Endothelial cell of umbilical vein (primary cell): ENCODE measurements around the gene ELP4. TPM values are rescaled to one million over a fixed set of nuclear protein-coding genes. Genes with fewer than 3 reads are reported as not detected.

ENCODE experiments used
- BruUV-seq: library from RNA; stranded (reverse); fragments of 400-500 nt; replicated peaks from 2 replicates; lab custom pipeline; 2021; lab: Mats Ljungman, UMichigan
- CTCF ChIA-PET: fragments of 300-600, 350-600 bp; sonication (Branson Sonifier 250); formaldehyde crosslinking; loops from one replicate; lab custom pipeline; 2021; ENCODE audit warnings: antibody characterized with exemption, inconsistent platforms; lab: Charles Lee
- POLR2A ChIA-PET: fragments of 300-600, 350-600 bp; sonication (Branson Sonifier 250); formaldehyde crosslinking; loops from one replicate; lab custom pipeline; 2021; ENCODE audit warnings: antibody characterized with exemption, inconsistent platforms; lab: Charles Lee
- DNase-seq: peaks from one replicate; pipeline ENCODE4 v3.0.0-alpha.2; 2011; ENCODE audit warnings: low read depth, low spot score
- FAIRE-seq: peaks from 2 replicates; lab custom pipeline; 2011; peaks lifted over from hg19 to GRCh38; lab: Jason Lieb, UNC
- H2AFZ ChIP-seq: 2 replicates; pipeline ENCODE4 v1.6.0; 2012; ENCODE audit warnings: low read depth, low read length, control low read depth, inconsistent platforms
- H3K27ac ChIP-seq: 2 replicates; pipeline ENCODE4 v1.5.1; 2011; ENCODE audit warnings: low read depth, mild to moderate bottlenecking, control low read depth, low read length, moderate library complexity; ENCODE audit not compliant: insufficient read depth
- H3K27me3 ChIP-seq, 2 experiments: 2 replicates each; pipeline versions ENCODE4 v1.6.0 to v1.6.1; 2011; ENCODE audit warnings: low read length in 2 of 2, mixed read lengths in 1 of 2; ENCODE audit not compliant: control insufficient read depth in 2 of 2, insufficient read depth in 2 of 2
- H3K36me3 ChIP-seq, 2 experiments: 2 replicates in 1 of 2; 3 replicates in 1 of 2; pipeline ENCODE4 v1.5.1; 2011; ENCODE audit warnings: low read length in 2 of 2, mild to moderate bottlenecking in 1 of 2, moderate library complexity in 1 of 2; ENCODE audit not compliant: control insufficient read depth in 2 of 2, insufficient read depth in 2 of 2; ENCODE audit errors: extremely low read depth in 1 of 2
- H3K4me1 ChIP-seq: 3 replicates; pipeline ENCODE4 v1.5.1; 2011; ENCODE audit warnings: mild to moderate bottlenecking, low read length; ENCODE audit not compliant: control insufficient read depth, insufficient read depth; ENCODE audit errors: extremely low read depth
- H3K4me2 ChIP-seq: 2 replicates; pipeline ENCODE4 v1.6.1; 2011; ENCODE audit warnings: low read length, control low read depth, mixed read lengths; ENCODE audit not compliant: insufficient read depth
- H3K4me3 ChIP-seq, 3 experiments: fragments of 200-600 bp in 1 of 3; sonication (generic), shearing (Covaris generic) in 1 of 3; replicated peaks in 1 of 3; 2 replicates each; pipeline ENCODE4 v1.5.1; 2011 to 2016; ENCODE audit warnings: control low read depth in 3 of 3, low read length in 3 of 3, mild to moderate bottlenecking in 2 of 3, inconsistent platforms in 1 of 3, low read depth in 1 of 3, moderate library complexity in 1 of 3; ENCODE audit not compliant: insufficient read depth in 1 of 3
- H3K79me2 ChIP-seq: 2 replicates; pipeline ENCODE4 v1.6.0; 2012; ENCODE audit warnings: low read length, inconsistent platforms; ENCODE audit not compliant: control insufficient read depth, insufficient read depth
- H3K9ac ChIP-seq: replicated peaks from 2 replicates; pipeline ENCODE3; 2011; ENCODE audit warnings: low read length, control low read depth; ENCODE audit not compliant: insufficient read depth; ENCODE audit errors: extremely low read depth
- H3K9me1 ChIP-seq: replicated peaks from 3 replicates; pipeline ENCODE4 v1.6.0; 2011; ENCODE audit warnings: mild to moderate bottlenecking, low read length; ENCODE audit not compliant: control insufficient read depth, insufficient read depth; ENCODE audit errors: extremely low read depth
- H3K9me3 ChIP-seq: replicated peaks from 2 replicates; pipeline ENCODE4 v1.5.1; 2012; ENCODE audit warnings: low read length, inconsistent platforms; ENCODE audit not compliant: control insufficient read depth, insufficient read depth
- H4K20me1 ChIP-seq: replicated peaks from 2 replicates; pipeline ENCODE3; 2011; ENCODE audit warnings: mild to moderate bottlenecking, low read length; ENCODE audit not compliant: control insufficient read depth, insufficient read depth; ENCODE audit errors: extremely low read depth
- CTCF ChIP-seq, 2 donors: IDR thresholded peaks; 1 replicate in 1 of 2; 2 replicates in 1 of 2; pipeline ENCODE4 v1.5.1; 2011; ENCODE audit warnings: low read length in 2 of 2, mild to moderate bottlenecking in 2 of 2, moderate library complexity in 2 of 2, control low read depth in 1 of 2, inconsistent platforms in 1 of 2, low read depth in 1 of 2; ENCODE audit not compliant: insufficient read depth in 1 of 2; ENCODE audit errors: extremely low read depth in 1 of 2
- EZH2 ChIP-seq: IDR thresholded peaks from 2 replicates; pipeline ENCODE4 v1.6.1; 2012; ENCODE audit warnings: borderline replicate concordance, low read depth, mild to moderate bottlenecking, moderate library complexity, low read length, inconsistent platforms; ENCODE audit not compliant: severe bottlenecking
- FOS ChIP-seq: IDR thresholded peaks from 2 replicates; pipeline ENCODE4 v1.6.1; 2011; ENCODE audit warnings: mild to moderate bottlenecking, low read length, moderate library complexity, borderline replicate concordance; ENCODE audit not compliant: insufficient read depth
- GATA2 ChIP-seq: IDR thresholded peaks from 2 replicates; pipeline ENCODE4 v1.7.0; 2011; ENCODE audit warnings: low read depth, mild to moderate bottlenecking, moderate library complexity, mixed read lengths, low read length; ENCODE audit not compliant: insufficient read length, insufficient read depth
- JUN ChIP-seq: IDR thresholded peaks from 2 replicates; pipeline ENCODE4 v1.6.1; 2011; ENCODE audit warnings: borderline replicate concordance, low read depth; ENCODE audit not compliant: insufficient read length, insufficient read depth
- MAX ChIP-seq: IDR thresholded peaks from 2 replicates; pipeline ENCODE4 v1.6.1; 2011; ENCODE audit not compliant: insufficient read depth, insufficient read length
- MYC ChIP-seq: IDR thresholded peaks from one replicate; pipeline ENCODE4 v1.6.1; 2011; ENCODE audit warnings: mild to moderate bottlenecking, low read depth, low read length
- POLR2A ChIP-seq: IDR thresholded peaks from 2 replicates; pipeline ENCODE4 v1.6.1; 2012; ENCODE audit warnings: low read depth, mild to moderate bottlenecking, control low read depth, low read length
- dilution Hi-C: fragments of 300-500 bp; cut with MboI; formaldehyde crosslinking; loops from one replicate; pipeline ENCODE4 v1.15.0; 2019; ENCODE audit warnings: low sequenced_read_pairs; ENCODE audit not compliant: extremely low pct_ligation_motif_present
- intact Hi-C: fragments of 100-400 bp; cut with micrococcal nuclease; formaldehyde crosslinking; loops from one replicate; pipeline ENCODE4 v1.10.0; 2022
- polyA plus RNA-seq, 4 experiments: library from polyadenylated mRNA; depleted of rRNA in 3 of 4; stranded (reverse) in 3 of 4; unstranded in 1 of 4; fragments of >200 nt; gene quantifications; 2 replicates each; pipeline versions ENCODE4 v1.2.1 to v1.2.3, GENCODE V29; 2011 to 2012; ENCODE audit warnings: missing spikeins in 1 of 4
- total RNA-seq: library from RNA; stranded (reverse); gene quantifications from 2 replicates; pipeline ENCODE4 v1.2.3, GENCODE V29; 2021

ELP4 gene
- total and polyA plus RNA-seq, 2 donors (not counting 3 experiments of a cell fraction or from before 2014, with no cell fraction given) = 11.6 to 16.3 TPM

- ChIA-PET CTCF (interaction anchor here (1.1 to 1.3 kb wide), 2 partner anchors 14 to 168 kb away, joined by 4 to 6 read pairs; no protein-coding TSS in a partner anchor), POLR2A (no interaction called here)
- dilution Hi-C loops (no loop called here), intact Hi-C loops (no loop called here)
- H3K27ac ChIP-seq = no peak overlapping the region
- H3K4me1 ChIP-seq = peaks cover 4% of the 10 kb centered on the region
- no peaks in the 10 kb centered on the region for H3K36me3 ChIP-seq
- no peaks in the 10 kb centered on the region for H4K20me1 ChIP-seq
- DNase-seq (no peak), FAIRE-seq (no peak)
- no peak overlapping the region for H3K4me2 ChIP-seq
- TF ChIP-seq FOS (no peak), MYC (no peak), POLR2A (no peak), EZH2 (no peak), MAX (no peak), JUN (no peak), GATA2 (no peak), CTCF (IDR thresholded peaks at IDR 0.05; ENCODE audit: extremely low read depth in 1 of 2, insufficient read depth in 1 of 2, low read depth in 1 of 2, low read length in 2 of 2) (no peak)
- H3K9me3 ChIP-seq = no peaks in the 10 kb centered on the region
- no peaks in the 10 kb centered on the region for H3K79me2 ChIP-seq
- H3K27me3 ChIP-seq = peaks cover 90 to 99% of the 10 kb centered on the region in 2 experiments
- no peak overlapping the region for H2AFZ ChIP-seq
- H3K4me3 ChIP-seq = no peak overlapping the region
- no peaks in the 10 kb centered on the region for H3K9me1 ChIP-seq
- no TSS peak for BruUV-seq
- H3K9ac ChIP-seq = no peak overlapping the region
Observed at GRCh38 chr11:31808721-31809540, 299.4 kb downstream of the ELP4 start.
